ENCODE data around the gene SUCLA2.
"Not testable (repeated sequence)": the region's sequence is repeated elsewhere in the genome, so short reads cannot be mapped to it uniquely, and the experiment has no call there.

Gene SUCLA2

GRCh38 chr13:47964863-47965262, 36.2 kb downstream of the SUCLA2 start:
- Histone ChIP-seq H3K36me3 (ENCODE audit: insufficient read depth, low read length) (peaks cover 58% of the 10 kb centered on the region), H3K4me1 (ENCODE audit: insufficient read depth, low read length) (no peaks in the 10 kb centered on the region), H3K4me3 (ENCODE audit: low read length) (no peak overlapping the region), H3K27me3 (ENCODE audit: insufficient read depth, low read length) (no peaks in the 10 kb centered on the region), H2AFZ (ENCODE audit: low read depth, low read length) (no peak overlapping the region), H3K9me3 (ENCODE audit: low read length) (peaks cover 11% of the 10 kb centered on the region)

GRCh38 chr13:47962237-47962636, 38.8 kb downstream of the SUCLA2 start:
- H2AFZ ChIP-seq (ENCODE audit: low read depth, low read length) = no peak overlapping the region
- peaks cover 22% of the 10 kb centered on the region for H3K9me3 ChIP-seq (ENCODE audit: low read length)
- no peaks in the 10 kb centered on the region for H3K27me3 ChIP-seq (ENCODE audit: insufficient read depth, low read length)
- H3K36me3 ChIP-seq (ENCODE audit: insufficient read depth, low read length) = peaks cover 59% of the 10 kb centered on the region
- H3K4me1 ChIP-seq (ENCODE audit: insufficient read depth, low read length) = no peaks in the 10 kb centered on the region
- no peak overlapping the region for H3K4me3 ChIP-seq (ENCODE audit: low read length)

GRCh38 chr13:47959468-47960247, 41.4 kb downstream of the SUCLA2 start:
- Histone ChIP-seq H3K9me3 (ENCODE audit: low read length) (peaks cover 33% of the 10 kb centered on the region), H3K36me3 (ENCODE audit: insufficient read depth, low read length) (peaks cover 51% of the 10 kb centered on the region), H3K4me1 (ENCODE audit: insufficient read depth, low read length) (no peaks in the 10 kb centered on the region), H3K4me3 (ENCODE audit: low read length) (no peak overlapping the region), H3K27me3 (ENCODE audit: insufficient read depth, low read length) (no peaks in the 10 kb centered on the region), H2AFZ (ENCODE audit: low read depth, low read length) (no peak overlapping the region)

DNA sequence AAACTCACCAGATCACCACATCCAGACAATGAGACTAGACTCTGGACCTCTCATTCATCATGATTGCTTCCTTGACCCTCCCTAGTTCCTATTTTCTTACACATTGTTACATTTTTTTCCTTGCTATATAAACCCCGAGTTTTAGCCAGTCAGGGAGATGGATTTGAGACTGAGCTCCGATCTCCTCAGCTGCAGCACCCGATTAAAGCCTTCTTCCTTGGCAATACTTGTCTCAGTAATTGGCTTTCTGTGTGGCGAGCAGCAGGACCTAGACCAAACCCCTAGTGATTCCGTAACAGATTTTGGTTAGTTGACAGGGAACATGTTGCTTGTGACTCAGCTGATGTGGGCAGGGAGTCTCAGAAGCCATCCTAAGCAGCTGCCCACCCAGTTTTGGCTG, 44.0 kb downstream of the SUCLA2 start:
- no peaks in the 10 kb centered on the region for H3K27me3 ChIP-seq (ENCODE audit: insufficient read depth, low read length)
- H3K4me1 ChIP-seq (ENCODE audit: insufficient read depth, low read length) = no peaks in the 10 kb centered on the region
- peaks cover 28% of the 10 kb centered on the region for H3K9me3 ChIP-seq (ENCODE audit: low read length)
- H2AFZ ChIP-seq (ENCODE audit: low read depth, low read length) = no peak overlapping the region
- H3K4me3 ChIP-seq (ENCODE audit: low read length) = no peak overlapping the region
- peaks cover 53% of the 10 kb centered on the region for H3K36me3 ChIP-seq (ENCODE audit: insufficient read depth, low read length)

DNA sequence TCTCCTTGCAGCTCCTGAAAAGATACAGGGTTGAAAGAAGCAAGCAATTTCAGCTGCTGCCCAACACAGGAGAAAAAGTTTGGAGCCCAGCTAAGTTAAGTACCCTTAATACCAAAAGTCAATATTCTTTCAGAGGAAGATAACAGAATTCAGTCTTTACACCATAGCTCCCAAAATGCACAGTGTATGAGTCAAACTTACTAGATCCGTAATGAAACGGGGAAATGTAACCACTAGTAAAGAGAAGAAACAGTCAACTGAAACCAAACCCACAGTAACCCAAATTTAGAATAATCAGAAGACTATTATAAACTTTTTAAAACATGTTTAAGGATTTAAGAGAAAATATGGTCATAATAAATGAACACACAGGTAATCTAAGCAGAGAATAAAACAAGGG, 45.2 kb downstream of the SUCLA2 start:
- peaks cover 59% of the 10 kb centered on the region for H3K36me3 ChIP-seq (ENCODE audit: insufficient read depth, low read length)

DNA sequence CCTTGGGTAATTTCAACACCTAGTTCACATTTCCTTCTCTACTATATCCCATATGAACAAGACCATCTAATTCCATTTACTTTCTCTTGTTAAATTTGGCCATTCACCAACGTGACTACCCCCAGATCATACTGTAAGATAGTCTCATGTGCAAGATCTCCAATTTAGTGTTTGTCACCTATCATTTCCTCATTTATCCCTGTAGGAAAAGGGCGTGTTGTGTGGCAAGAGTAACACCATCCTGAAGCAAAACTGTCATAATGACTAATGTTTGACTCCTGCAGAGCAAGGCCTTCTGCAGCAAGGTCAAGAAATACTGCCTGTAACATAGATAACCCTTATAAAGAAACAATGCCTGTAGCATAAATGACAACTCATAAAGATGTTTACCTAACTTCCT, 51.3 kb downstream of the SUCLA2 start:
- Histone ChIP-seq H3K36me3 (ENCODE audit: insufficient read depth, low read length) (peaks cover 66% of the 10 kb centered on the region), H3K9me3 (ENCODE audit: low read length) (no peaks in the 10 kb centered on the region), H3K4me1 (ENCODE audit: insufficient read depth, low read length) (no peaks in the 10 kb centered on the region), H2AFZ (ENCODE audit: low read depth, low read length) (no peak overlapping the region), H3K4me3 (ENCODE audit: low read length) (no peak overlapping the region), H3K27me3 (ENCODE audit: insufficient read depth, low read length) (no peaks in the 10 kb centered on the region)

More for the DNA sequence above, 45.2 kb downstream of the SUCLA2 start:
- H2AFZ ChIP-seq (ENCODE audit: low read depth, low read length) = no peak overlapping the region
- H3K9me3 ChIP-seq (ENCODE audit: low read length) = peaks cover 28% of the 10 kb centered on the region
- H3K4me3 ChIP-seq (ENCODE audit: low read length) = no peak overlapping the region
- H3K27me3 ChIP-seq (ENCODE audit: insufficient read depth, low read length) = no peaks in the 10 kb centered on the region
- no peaks in the 10 kb centered on the region for H3K4me1 ChIP-seq (ENCODE audit: insufficient read depth, low read length)

DNA sequence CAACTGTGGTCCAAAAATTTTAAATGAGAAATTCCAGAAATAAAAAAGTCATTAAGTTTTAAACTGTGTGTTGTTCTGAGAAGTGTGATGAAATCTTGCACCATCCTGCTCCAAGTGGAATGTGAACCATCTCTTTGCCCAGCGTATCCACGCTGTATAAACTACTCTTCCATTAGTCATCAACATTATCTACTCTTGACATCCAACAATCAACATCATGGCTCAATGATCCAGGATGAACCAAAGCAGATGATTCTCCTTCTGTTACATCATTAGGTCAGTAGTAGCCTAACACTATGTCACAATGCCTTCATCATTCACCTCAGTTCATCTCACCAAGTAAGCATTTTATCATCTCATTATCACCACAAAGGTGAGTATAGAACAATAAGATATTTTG, 55.3 kb downstream of the SUCLA2 start:
- no peaks in the 10 kb centered on the region for H3K4me1 ChIP-seq (ENCODE audit: insufficient read depth, low read length)
- no peaks in the 10 kb centered on the region for H3K27me3 ChIP-seq (ENCODE audit: insufficient read depth, low read length)
- H3K4me3 ChIP-seq (ENCODE audit: low read length) = no peak overlapping the region
- H3K36me3 ChIP-seq (ENCODE audit: insufficient read depth, low read length) = peaks cover 61% of the 10 kb centered on the region
- H3K9me3 ChIP-seq (ENCODE audit: low read length) = no peaks in the 10 kb centered on the region
- H2AFZ ChIP-seq (ENCODE audit: low read depth, low read length) = no peak overlapping the region

GRCh38 chr13:47945146-47945545, 55.9 kb downstream of the SUCLA2 start:
- not testable (repeated sequence) for H3K27me3 ChIP-seq (ENCODE audit: insufficient read depth, low read length); H3K9me3 ChIP-seq (ENCODE audit: low read length); H3K4me1 ChIP-seq (ENCODE audit: insufficient read depth, low read length); H3K4me3 ChIP-seq (ENCODE audit: low read length); H2AFZ ChIP-seq (ENCODE audit: low read depth, low read length)
- peaks cover 59% of the 10 kb centered on the region for H3K36me3 ChIP-seq (ENCODE audit: insufficient read depth, low read length)

DNA sequence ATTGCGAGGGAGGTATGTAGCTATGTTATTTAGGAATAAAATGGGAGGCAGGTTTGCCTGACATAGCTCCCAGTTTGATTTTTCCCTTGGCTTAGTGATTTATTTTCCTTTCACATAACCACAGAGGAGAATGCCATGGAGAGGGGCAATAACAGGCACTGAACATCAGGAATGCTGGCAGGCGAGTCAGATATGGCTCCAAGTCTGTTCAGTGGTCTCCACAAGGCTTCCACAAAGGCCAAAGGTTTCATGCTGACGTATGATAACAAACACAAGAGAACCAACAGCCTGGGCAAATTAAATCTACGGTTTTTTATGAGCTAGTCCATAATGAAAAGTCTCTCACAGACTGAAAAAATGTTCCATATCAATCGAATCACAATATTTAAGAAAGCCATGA, 66.7 kb downstream of the SUCLA2 start:
- H3K36me3 ChIP-seq (ENCODE audit: insufficient read depth, low read length) = peaks cover 11% of the 10 kb centered on the region
- H3K4me1 ChIP-seq (ENCODE audit: insufficient read depth, low read length) = no peaks in the 10 kb centered on the region
- no peaks in the 10 kb centered on the region for H3K27me3 ChIP-seq (ENCODE audit: insufficient read depth, low read length)
- H2AFZ ChIP-seq (ENCODE audit: low read depth, low read length) = no peak overlapping the region
- peaks cover 3% of the 10 kb centered on the region for H3K9me3 ChIP-seq (ENCODE audit: low read length)
- H3K4me3 ChIP-seq (ENCODE audit: low read length) = no peak overlapping the region

DNA sequence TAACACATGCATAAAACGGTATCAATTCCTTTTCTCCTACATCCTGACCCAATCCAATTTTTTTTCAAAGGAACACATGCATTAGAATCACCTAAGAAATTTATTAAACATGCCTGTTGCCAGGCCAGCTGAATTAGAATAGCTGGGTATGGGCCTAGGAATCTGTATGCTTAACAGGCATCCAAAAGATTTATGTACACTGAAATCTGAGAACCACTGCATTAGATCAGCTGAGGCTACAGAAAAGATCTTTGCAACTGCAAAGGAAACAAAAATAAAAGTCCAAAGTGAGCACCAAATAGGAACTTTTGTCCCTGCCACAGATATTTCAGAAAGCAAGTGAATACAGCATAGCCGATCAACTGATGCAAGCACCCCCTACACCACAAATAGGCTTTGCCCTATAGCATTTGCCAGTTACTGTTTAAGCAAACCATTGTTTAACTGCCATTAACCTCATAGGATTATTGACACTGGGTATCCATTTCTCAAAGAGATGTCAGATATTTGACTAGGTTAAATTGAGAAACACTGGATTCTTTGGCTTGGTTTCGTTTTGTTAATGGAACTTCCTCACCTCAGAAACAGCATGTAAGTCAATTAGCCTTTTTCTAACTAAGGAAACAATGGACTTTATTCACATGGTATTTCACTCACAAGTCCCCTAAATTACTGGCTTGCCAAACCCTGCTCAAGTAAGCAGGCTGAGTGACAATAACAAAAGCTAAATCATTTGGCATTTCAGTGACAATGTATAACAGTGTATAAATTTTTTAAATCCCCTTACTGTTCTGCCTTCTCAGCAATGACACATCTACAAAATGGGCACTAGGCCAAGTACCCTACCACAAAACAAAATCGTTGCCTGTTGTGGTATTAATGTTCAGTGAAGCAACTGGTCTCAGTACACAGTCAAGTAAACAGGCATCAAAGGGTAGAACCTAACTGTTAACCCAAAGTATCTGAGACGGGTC, 67.8 kb downstream of the SUCLA2 start:
- H3K36me3 ChIP-seq (ENCODE audit: insufficient read depth, low read length) = peaks cover 9% of the 10 kb centered on the region
- H3K27me3 ChIP-seq (ENCODE audit: insufficient read depth, low read length) = no peaks in the 10 kb centered on the region
- H3K4me1 ChIP-seq (ENCODE audit: insufficient read depth, low read length) = no peaks in the 10 kb centered on the region
- H3K4me3 ChIP-seq (ENCODE audit: low read length) = no peak overlapping the region
- H3K9me3 ChIP-seq (ENCODE audit: low read length) = peaks cover 1% of the 10 kb centered on the region
- no peak overlapping the region for H2AFZ ChIP-seq (ENCODE audit: low read depth, low read length)

GRCh38 chr13:47930649-47931165, 70.4 kb downstream of the SUCLA2 start:
- no peaks in the 10 kb centered on the region for H3K27me3 ChIP-seq (ENCODE audit: insufficient read depth, low read length)
- H2AFZ ChIP-seq (ENCODE audit: low read depth, low read length) = no peak overlapping the region
- no peaks in the 10 kb centered on the region for H3K4me1 ChIP-seq (ENCODE audit: insufficient read depth, low read length)
- H3K36me3 ChIP-seq (ENCODE audit: insufficient read depth, low read length) = no peaks in the 10 kb centered on the region
- no peaks in the 10 kb centered on the region for H3K9me3 ChIP-seq (ENCODE audit: low read length)
- no peak overlapping the region for H3K4me3 ChIP-seq (ENCODE audit: low read length)

DNA sequence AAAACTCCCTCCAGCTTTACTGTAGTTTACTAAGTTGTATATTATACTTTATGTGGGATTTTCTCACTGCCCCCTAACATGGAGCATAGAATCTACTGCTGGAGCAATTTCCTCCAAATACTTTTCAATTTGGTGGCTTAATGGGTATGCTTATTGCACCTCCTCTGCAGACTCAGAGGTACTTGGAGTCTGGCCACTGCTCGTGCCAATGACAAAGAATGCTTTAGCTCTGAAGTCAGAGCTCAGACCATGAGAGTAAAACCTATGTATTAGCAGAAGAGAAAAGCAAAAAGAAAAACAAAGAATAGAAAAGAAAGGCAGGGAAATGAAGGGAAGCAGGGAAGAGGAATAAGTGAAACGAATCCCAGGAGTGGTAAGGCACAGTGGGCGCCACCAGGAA, 71.9 kb downstream of the SUCLA2 start:
- Histone ChIP-seq H3K36me3 (ENCODE audit: insufficient read depth, low read length) (no peaks in the 10 kb centered on the region), H3K4me3 (ENCODE audit: low read length) (no peak overlapping the region), H3K4me1 (ENCODE audit: insufficient read depth, low read length) (no peaks in the 10 kb centered on the region), H3K27me3 (ENCODE audit: insufficient read depth, low read length) (no peaks in the 10 kb centered on the region), H3K9me3 (ENCODE audit: low read length) (no peaks in the 10 kb centered on the region), H2AFZ (ENCODE audit: low read depth, low read length) (no peak overlapping the region)

DNA sequence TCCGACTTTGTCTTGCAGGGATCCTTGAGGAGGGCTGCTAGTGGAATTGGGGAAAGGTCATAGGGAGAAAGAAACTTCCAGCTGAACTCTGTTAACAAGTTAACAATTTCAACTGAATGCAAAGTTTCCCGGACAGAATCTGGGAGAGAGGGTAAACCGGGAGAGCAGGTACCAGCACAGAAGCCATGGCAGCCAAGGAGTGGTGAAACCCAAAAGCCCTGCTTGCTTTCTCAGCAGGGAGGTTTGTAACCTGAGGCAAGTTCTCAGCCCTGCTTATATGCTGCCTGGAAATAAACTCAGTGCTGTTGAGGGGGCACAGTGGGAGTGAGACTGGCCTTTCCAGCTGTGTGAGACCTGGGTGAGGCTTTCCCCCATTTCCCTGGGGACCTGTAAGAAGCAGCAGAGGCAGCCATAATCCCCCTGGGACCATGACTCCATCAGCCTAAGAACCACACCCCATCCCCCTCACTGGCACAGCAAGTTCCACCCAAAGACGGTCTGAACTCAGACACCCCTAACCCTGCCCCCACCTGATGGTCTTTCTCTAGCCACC, 84.0 kb downstream of the SUCLA2 start:
- H3K4me1 ChIP-seq (ENCODE audit: insufficient read depth, low read length) = no peaks in the 10 kb centered on the region
- H3K36me3 ChIP-seq (ENCODE audit: insufficient read depth, low read length) = no peaks in the 10 kb centered on the region
- no peak overlapping the region for H3K4me3 ChIP-seq (ENCODE audit: low read length)
- H3K27me3 ChIP-seq (ENCODE audit: insufficient read depth, low read length) = no peaks in the 10 kb centered on the region
- no peak overlapping the region for H2AFZ ChIP-seq (ENCODE audit: low read depth, low read length)
- no peaks in the 10 kb centered on the region for H3K9me3 ChIP-seq (ENCODE audit: low read length)
